GM13976 (cell line): ENCODE data around the gene OR7D2.
"Not testable (repeated sequence)": the region's sequence is repeated elsewhere in the genome, so short reads cannot be mapped to it uniquely, and the experiment has no call there.

Experiments used
- DNase-seq: peaks from one replicate; pipeline ENCODE4 v3.0.0; 2012; ENCODE audit warnings: low spot score
- in situ Hi-C: fragments of 300-500 bp; cut with MboI; formaldehyde crosslinking; loops from one replicate; pipeline ENCODE4 v1.12.0; 2022; ENCODE audit warnings: low sequenced_read_pairs, mixed read lengths, inconsistent platforms; ENCODE audit not compliant: unreplicated experiment
- TF ChIP-seq, protein P1 (sequence below): IDR thresholded peaks from 2 replicates; pipeline ENCODE4 v1.5.1; 2012; ENCODE audit warnings: borderline replicate concordance, mild to moderate bottlenecking; ENCODE audit not compliant: insufficient read depth; ENCODE audit errors: extremely low read depth, missing control alignments, control extremely low read depth

Gene OR7D2

DNA sequence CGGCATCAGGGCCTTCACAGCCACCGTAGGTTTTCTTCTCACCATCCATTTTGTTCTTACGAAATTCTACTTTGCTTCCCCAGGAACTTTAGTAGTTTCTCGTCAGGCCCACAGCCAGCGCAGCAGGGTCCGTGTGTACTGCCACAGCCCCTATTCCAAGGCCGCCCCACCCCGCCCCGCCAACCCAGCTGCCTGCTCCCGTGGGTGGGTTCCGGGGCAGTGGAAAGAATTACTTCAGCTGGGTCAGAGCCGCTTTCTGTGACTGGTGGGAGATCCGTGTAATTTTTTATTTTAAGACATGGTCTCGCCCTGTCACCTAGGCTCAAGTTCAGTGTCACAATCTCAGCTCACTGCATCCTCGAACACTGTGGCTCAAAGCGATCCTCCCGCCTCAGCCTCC lies 4.2 kb downstream of the OR7D2 start:
- in situ Hi-C loops: no loop called here
- TF ChIP-seq, protein P1, sequence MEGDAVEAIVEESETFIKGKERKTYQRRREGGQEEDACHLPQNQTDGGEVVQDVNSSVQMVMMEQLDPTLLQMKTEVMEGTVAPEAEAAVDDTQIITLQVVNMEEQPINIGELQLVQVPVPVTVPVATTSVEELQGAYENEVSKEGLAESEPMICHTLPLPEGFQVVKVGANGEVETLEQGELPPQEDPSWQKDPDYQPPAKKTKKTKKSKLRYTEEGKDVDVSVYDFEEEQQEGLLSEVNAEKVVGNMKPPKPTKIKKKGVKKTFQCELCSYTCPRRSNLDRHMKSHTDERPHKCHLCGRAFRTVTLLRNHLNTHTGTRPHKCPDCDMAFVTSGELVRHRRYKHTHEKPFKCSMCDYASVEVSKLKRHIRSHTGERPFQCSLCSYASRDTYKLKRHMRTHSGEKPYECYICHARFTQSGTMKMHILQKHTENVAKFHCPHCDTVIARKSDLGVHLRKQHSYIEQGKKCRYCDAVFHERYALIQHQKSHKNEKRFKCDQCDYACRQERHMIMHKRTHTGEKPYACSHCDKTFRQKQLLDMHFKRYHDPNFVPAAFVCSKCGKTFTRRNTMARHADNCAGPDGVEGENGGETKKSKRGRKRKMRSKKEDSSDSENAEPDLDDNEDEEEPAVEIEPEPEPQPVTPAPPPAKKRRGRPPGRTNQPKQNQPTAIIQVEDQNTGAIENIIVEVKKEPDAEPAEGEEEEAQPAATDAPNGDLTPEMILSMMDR: no peak
- DNase-seq: no peak

DNA sequence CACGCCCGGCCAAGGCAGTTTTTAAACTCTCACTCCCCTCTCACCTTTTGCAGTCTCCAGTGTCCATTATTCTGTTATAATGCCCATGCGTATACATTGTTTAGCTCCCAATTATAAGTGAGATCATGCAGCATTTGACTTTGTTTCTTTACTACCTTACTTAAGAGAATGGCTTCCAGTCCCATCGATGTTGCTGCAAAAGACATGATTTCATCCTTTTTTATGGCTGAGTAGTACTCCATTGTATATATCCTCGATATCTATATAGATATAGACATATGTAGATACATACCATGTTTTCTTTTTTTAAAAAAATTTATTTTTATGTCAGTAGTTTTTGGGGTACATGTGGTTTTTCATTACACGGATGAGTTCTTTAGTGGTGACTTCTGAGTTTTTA lies 8.4 kb downstream of the OR7D2 start:
- TF ChIP-seq, protein P1: no peak
- DNase-seq: no peak
- in situ Hi-C loops: no loop called here

DNA sequence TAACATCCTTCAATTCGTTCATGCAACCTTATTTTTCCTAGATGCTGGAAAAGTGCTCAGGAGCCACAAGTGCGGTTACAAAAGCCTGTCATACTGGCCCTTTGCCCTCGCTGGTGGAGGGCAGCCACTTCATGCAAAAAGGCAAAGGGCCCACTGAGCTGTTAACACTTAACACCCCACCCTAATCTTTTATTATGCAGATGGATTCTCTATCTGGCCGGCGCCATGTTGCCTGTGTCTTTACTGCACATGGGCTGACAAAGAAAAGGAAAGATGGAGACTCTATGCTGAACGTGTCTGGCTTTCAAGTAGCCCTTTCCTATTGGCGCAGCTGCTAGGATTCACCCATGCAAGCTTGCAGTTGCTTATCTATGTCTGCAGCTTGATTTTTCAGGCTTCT lies 10.8 kb downstream of the OR7D2 start:
- no peak for DNase-seq
- in situ Hi-C loops: no loop called here
- TF ChIP-seq, protein P1: no peak

DNA sequence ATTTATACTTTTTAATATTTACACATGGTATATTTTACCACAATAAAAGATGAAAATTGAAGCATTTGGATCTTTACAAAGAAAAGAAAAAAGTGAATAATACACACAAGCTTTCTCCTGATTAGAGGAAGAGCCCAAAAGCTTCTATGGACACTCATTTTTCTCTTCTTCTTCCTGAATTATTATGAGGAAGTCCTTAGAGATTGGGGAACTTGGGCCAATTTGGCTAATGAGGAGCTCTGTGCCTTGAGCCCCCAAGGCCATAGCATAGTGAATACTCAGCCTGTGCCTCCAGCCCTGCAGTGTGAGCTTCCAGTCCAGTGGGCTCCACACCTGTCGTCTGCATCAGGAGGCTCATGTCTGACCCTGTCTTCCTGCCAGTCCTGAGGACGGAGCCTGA lies 19.3 kb downstream of the OR7D2 start:
- DNase-seq, in situ Hi-C loops: not testable (repeated sequence)

DNA sequence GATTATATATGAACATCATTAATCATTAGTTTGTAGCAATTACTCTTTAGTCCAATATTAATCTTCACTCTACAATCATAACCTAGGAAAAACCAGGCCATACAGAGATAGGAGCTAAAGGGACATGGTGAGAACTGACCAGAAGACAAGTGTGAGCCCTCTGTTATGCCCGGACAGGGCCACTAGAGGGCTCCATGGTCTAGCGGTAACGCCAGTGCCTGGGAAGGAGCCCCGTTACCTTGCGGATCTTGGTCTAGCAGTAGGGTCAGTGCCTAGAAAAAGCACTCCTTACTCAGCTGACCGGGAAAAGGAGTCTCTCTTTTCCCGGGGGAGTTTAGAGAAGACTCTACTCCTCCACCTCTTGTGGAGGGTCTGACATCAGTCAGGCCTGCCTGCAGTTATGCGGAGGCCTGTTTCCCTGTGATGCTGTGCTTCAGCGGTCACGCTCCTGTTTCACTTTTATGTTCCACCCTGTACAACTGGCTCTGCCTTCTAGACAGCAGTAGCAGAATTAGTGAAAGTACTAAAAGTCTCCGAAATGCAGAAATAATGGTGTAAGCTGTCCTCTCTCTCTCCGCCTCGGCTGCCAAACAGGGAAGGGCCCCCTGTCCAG lies 26.8 kb downstream of the OR7D2 start:
- peak; percentile 63 for DNase-seq
- TF ChIP-seq, protein P1: peak; percentile 89
- in situ Hi-C loops: loop anchor here (10.0 kb wide), 1 partner anchor 589 kb away; no protein-coding TSS in a partner anchor

DNA sequence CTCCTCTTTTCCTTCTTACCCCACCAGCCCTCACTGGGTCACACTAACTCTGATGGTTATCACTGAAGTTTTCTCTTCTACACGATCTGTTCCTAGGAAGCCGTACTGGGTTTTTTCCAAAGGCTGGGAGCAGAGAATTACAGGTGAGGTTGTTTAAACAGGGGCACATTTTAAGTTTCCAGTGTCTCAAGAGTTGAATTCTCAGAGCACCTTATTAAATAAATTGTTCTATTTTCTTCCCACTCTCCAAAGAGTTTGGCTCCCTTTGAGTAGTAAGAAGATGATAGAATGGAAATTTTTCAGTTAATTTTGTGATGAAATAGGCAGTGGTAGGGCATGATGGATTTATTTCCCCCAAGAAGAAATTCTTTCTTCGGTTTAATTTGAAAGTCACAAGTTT lies 40.7 kb downstream of the OR7D2 start, which contains the start of gene OR7D4:
TSS of gene OR7D4 (minus strand) at position 101 of the 400 bp plus-strand sequence. CDS start 4,752 bp downstream, outside the sequence.
- TF ChIP-seq, protein P1: no peak
- no peak for DNase-seq
- in situ Hi-C loops: no loop called here
